ENCODE measurements around the gene PCYT1A.

Gene PCYT1A

DNA sequence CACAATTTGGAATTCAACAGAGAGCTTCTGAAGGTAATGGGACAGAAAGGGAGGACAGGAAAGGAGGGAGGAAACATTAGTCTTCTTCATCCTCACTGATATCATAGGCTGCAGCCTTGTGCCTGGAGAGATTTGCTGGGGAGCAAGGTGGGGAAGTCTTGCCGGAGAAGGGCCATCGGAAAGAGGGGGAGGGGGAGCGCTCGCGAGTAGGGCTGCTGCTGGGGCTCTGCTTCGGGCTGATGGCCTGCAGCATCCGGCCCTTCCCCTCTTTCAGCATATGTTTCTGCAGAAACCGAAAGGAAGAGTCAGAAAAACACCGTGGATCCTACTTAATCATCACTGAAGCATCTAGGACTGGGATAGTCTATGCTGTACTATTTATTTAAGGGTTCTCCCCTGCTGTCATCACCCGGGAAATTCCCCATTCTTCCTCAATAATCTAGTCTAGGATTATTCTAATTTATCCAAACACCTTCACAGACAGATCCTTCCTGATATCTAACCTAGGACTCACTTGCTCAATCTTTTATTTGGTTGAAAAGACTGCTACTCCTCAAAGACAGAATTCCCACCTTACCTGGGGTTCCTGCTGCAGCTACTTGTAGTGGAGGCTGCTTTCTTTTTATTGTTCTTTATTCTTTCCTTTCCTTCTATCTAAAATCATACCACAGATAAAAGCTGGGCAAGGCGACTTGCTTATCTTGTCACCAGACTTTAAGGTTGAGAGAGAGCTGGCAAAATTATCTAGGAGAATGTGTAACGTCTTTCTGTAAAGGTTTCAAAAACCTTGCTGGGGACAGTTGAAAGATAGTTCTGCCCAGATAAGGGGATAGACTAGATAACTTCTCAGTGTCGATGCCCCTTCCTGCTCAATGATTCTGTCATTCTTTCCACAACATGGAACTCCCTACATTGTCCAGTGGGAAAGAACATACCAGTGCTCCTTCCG lies 48.6 kb downstream of the PCYT1A start:
- DNase-seq (ENCODE audit: low read depth in 2 of 2, low spot score in 1 of 2): no peak

DNA sequence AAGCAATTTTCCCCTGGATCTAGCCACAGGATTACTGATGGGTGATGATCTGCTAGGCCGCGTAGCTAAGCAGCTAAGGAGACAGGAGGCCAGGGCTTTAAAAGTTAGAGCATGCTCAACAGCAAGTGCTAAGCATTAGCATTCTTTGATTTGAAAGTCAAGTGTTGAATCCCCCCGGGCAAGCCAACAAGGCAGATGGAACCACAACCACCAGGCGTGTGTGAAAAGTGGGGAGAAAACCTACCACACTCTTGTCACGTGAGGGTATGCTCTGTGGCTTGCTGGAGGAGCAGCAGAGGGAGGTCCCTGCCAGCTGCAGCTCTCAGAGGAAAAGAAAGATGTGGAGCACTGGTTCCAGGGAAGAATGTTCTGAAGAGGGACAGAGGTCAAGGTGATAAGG lies 50.3 kb downstream of the PCYT1A start:
- DNase-seq (ENCODE audit: low read depth in 2 of 2, low spot score in 1 of 2): no peak

- DNase-seq (ENCODE audit: low read depth in 2 of 2, low spot score in 1 of 2): no peak
Observed at GRCh38 chr3:196236223-196236622, 51.3 kb downstream of the PCYT1A start.

DNA sequence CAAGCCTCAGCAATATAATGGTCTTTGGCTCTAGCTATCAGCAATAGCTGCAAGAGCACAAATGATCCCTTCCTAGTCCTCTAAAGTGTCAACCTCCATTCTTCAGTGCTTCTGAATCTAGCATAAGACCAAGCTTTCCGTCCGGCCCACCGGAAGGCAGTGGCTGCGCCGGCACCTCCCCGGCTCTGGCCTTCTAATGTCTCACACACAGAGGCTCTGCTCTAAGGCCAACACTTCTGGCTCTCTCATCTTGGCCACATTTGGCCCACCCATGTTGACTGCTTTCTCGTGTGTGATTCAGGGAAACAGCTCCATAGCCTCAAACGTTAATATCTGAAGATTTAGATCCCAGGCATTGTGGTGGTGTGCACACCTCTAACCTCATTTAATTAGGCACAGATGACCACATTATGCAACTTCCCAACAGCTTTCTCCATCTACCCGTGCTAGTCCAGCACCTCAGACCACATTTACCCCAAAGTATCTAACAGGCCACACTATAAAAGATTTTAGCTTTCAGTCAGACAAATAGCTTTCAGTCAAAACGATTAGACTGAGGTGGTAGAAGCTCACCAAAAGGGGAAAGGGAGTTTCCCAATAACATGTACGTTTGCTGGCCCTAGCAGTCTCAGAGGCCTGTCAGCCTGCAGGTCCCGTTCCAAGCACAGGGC lies 51.9 kb downstream of the PCYT1A start:
- no peak for DNase-seq (ENCODE audit: low read depth in 2 of 2, low spot score in 1 of 2)

DNA sequence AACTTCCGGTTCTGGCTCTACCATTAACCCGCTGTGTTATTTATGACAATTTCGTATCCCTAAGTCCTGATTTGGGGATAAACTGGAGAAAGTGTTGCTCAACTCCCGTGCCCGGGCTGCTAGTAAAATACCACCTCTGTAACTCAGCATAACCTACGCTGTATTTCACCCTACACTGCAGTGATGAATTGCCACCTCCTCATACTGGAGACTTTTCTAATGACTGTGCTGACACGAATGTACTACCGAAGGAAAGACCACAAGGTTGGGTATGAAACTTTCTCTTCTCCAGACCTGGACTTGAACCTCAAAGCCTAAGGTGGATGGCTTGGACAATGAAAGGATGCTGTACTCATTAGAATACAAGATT lies 54.7 kb downstream of the PCYT1A start:
- no peak for DNase-seq (ENCODE audit: low read depth in 2 of 2, low spot score in 1 of 2)

DNA sequence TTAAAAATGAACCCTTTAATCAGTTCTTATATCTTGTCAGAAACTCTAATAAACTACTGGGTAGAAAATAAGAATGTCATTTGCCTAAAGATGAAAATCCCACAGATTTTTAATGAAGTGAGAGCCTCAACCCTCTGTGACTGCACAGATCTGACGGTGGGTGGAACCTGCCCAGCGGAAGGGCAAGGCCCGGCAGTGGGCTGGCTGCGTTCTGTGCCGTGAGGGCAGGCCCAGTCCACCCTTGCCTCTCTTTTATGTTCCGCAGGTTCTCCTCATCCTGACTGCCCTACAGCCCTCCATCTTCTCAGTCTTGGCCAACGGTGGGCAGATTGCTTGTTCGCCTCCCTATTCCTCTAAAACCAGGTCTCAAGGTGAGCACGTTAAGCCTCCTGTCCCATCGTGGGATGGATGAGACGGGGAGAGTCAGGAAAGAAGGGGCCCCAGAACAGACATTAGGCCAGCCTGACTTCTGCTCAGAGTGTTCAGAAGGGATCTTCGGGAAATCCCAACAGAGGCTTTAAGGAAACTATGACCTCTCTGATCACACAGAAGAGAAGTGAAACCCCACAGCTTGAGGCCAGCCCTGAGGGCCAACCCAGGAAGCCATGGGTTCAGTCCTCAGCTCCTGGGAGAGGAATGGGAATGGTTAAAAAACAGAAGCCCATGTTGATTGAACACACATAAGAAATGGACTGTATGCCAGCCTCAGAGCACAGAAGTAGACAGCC lies 55.2 kb downstream of the PCYT1A start:
- no peak for DNase-seq (ENCODE audit: low read depth in 2 of 2, low spot score in 1 of 2)

DNA sequence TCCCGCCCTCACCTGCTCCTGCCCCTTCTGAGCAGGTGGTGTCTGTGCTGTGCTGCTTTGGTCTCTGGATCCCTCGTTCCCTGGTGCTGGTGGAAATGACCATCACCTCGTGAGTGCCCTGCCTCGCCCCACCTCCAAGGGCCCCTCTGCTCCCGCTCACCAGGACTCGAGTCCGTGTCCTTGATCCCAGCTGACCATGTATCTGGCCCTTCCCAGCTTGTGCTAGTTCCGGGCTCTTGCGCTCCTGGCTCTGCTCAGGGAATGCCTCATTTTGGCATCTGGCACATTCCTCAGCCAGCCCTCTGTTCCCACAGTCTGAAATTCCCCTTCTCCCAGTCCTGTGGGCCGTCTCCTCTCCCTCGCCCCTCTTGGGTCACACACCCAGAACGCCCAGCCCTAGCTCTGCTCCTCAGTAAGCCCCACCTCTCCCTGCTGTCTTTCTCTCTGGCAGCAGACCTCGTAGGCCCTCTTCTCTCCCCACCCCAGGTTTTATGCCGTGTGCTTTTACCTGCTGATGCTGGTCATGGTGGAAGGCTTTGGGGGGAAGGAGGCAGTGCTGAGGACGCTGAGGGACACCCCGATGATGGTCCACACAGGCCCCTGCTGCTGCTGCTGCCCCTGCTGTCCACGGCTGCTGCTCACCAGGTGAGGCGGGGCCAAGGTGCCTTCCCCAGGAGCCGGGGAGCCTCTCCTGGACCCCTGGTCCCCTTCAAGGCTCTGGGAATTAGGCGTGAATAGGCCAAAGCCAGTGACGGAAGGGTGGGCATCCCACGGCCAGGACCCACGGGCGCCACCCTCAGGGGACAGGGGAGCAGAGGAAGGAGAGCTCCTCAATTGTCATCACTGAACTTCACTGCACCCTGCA lies 59.7 kb downstream of the PCYT1A start:
- DNase-seq (ENCODE audit: low read depth in 2 of 2, low spot score in 1 of 2): no peak

DNA sequence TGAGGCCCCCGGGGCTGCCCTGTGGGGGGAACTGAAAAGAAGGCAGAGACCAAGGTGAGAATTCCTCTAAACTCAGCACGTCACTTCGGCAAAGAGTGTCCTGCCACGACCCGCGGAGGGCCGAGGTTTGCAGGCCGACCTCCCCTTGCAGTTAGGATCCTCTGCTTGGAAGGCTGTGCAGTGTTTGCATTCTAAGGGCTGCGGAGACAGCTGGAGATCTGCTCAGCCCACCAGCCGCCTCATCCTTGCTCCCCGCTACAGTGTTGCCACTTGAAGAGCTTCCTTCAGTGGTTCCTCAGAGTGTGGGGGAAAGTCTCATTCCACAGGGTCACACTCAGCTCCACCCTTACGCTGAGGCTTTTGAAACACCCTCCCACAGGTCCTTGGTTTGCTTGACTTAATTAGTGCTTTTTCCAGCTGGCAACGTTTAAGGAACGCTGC lies 60.4 kb downstream of the PCYT1A start:
- no peak for DNase-seq (ENCODE audit: low read depth in 2 of 2, low spot score in 1 of 2)

GRCh38 chr3:196225763-196226364 lies 61.7 kb downstream of the PCYT1A start:
- DNase-seq (ENCODE audit: low read depth in 2 of 2, low spot score in 1 of 2): no peak

DNA sequence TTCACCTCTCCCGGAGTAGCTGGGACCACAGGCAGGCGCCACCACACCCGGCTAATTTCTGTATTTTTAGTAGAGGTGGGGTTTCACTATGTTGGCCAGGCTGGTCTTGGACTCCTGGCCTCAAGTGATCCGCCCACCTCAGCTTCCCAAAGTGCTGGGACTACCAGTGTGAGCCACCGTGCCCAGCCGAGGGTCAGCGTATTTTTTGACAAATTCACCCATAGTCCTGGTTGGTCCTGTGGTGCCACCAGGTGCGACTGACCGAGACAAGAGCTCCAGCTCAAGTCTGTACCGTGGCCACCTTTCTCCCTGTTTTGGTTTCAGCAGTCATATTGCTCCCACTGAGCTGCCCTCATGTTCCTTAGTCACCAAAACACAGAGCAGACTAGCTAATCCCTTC lies 62.4 kb downstream of the PCYT1A start:
- DNase-seq (ENCODE audit: low read depth in 2 of 2, low spot score in 1 of 2): no peak

GRCh38 chr3:196222876-196223595 lies 64.5 kb downstream of the PCYT1A start:
- DNase-seq (ENCODE audit: low read depth in 2 of 2, low spot score in 1 of 2): no peak

DNA sequence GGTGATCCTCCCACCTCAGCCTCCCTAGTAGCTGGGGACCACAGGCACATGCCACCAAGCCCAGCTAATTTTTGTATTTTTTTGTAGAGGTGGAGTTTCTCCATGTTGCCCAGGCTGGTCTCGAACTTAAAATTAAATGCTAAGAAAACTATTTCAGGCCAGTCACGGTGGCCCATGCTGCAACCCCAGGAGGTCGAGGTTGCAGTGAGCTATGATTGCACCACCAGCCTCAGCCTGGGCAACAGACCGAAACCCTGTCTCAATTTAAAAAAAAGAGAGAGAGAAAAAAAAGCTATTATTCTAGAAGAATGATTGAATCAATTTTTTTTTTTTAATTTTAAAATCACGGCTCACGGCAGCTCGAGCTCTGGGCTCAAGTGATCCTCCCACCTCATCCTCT lies 66.5 kb downstream of the PCYT1A start:
- no peak for DNase-seq (ENCODE audit: low read depth in 2 of 2, low spot score in 1 of 2)

GRCh38 chr3:196220587-196220986 lies 66.9 kb downstream of the PCYT1A start:
- no peak for DNase-seq (ENCODE audit: low read depth in 2 of 2, low spot score in 1 of 2)

DNA sequence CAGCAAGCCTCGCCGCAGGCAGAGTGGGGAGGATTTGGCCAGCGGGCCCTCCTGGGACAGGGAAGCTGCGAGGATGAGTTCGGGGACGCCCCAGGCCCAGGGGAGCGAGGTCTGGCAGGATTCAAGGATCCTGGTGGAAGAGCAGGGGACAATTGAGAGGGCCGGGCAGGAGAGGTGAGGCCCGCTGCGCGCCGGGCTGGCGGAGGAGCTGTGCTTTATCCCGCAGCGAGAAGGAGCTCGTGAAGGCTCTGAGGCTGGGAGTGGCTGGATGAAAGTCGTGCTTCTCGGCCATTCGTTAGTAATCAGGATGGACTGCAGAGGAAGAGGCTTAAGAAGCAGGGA lies 67.6 kb downstream of the PCYT1A start:
- DNase-seq (ENCODE audit: low read depth in 2 of 2, low spot score in 1 of 2): no peak

DNA sequence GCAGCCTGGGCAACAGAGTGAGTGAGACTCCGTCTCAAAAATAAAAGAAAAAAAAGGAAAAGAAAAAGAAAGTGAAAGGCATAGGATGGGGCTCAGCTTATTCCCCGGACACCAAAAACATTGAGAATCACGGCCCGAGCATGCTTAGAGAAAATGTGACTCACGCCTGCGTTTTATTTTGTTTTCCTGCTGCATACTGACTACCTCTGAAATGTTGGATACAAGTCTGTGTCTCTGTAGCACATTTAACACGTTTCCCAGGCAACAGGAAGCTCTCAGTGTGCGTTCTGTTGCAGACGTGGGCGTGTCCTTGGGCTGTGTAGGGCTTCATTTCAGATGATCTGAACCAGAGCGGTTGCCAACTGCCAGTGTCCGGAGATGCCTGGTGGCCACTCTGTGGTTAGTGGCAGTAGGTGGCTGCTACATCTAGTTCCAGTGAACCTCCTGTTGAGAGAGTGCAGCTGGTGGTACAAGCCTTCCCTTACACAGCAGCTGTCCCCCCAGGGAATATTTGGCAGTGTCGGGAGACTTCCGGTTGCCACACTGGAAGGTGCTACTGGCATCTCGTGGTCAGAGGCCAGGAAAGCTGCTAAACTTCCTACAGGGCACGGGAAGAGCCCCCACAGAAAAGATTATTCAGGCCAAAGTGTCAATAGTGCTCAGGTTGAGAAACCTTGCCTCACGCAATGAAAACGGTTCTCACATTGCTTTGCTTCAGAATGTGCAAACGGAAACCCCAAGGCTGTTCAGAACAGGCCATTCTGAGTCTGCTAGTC lies 68.1 kb downstream of the PCYT1A start:
- peak; percentile 18 to 28 for DNase-seq (ENCODE audit: low read depth in 2 of 2, low spot score in 1 of 2)

DNA sequence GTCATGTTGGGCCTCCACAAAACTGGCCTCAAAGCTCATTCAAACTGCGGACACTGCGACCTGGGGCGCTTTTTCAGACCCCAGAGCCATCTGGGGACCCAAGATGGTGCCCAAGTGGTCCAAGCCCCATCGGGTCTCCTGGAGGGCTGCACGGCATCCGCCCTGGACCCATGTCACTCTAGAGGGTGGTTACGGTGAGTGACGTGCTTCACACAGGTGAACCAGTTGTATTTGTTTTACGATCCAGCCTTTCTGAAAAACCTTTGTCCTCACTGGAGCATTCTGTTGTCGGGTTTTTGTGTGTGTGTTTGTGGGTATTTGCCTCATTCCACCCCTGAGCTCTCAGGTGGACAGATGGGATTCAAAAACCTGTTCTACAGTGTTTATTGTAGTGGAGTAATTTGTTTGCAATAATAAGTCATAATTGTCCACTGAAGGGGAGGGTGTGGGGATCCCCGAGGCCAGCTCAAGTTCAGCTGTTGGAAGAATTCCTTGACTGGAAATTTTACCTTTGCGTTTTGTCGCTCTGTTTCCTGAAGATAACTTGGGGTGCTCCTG lies 69.3 kb downstream of the PCYT1A start:
- DNase-seq (ENCODE audit: low read depth in 2 of 2, low spot score in 1 of 2): no peak

- DNase-seq (ENCODE audit: low read depth in 2 of 2, low spot score in 1 of 2): no peak
Observed at GRCh38 chr3:196217307-196218154, 70.0 kb downstream of the PCYT1A start.

DNA sequence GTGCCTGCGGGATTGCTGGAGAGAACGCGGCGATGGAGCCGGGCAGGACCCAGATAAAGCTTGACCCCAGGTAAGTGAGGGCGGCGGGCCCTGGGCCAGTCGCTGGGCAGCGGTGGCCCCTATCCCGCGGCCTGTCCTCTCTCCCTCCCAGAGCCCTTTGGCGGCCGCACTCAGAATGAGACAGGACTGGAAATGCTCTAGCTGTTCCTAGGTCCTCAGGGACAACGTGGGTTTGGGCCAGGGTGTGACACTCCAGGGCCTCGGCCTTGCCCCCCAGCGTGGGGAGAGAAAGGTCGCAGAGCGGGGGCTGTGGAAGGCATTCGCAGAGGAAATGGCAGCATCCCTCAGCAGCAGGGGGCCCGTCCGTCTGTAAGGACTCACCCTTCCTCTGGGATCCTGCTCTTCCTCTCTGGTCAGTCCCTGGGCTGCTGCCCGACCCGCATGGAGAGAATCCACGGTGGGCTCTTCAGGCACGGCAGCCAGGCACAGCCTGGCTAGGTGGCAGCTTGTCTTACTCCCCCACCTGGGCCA lies 70.8 kb downstream of the PCYT1A start:
- no peak for DNase-seq (ENCODE audit: low read depth in 2 of 2, low spot score in 1 of 2)
